Thymus (tissue), 11 donors: ENCODE measurements around the gene COPS2. TPM values are rescaled to one million over a fixed set of nuclear protein-coding genes. Genes with fewer than 3 reads are reported as not detected.
A peak's percentile ranks its signal among the peaks of the same experiment; 100 is the strongest.

Experiments
- DNase-seq, 9 donors: peaks; one replicate each; pipeline ENCODE4 v3.0.0-alpha.2; 2013; ENCODE audit warnings: low spot score in 9 of 9, low read depth in 6 of 9, missing footprints in 1 of 9
- H3K27ac ChIP-seq, 2 donors: one replicate each; pipeline ENCODE4 v1.5.1; 2013; ENCODE audit warnings: control low read depth in 1 of 2, low read depth in 1 of 2, low read length in 1 of 2, mild to moderate bottlenecking in 1 of 2, moderate library complexity in 1 of 2
- H3K27me3 ChIP-seq, 2 donors: one replicate each; pipeline ENCODE4 v1.5.1; 2013; ENCODE audit warnings: low read length in 1 of 2; ENCODE audit not compliant: control insufficient read depth in 2 of 2, insufficient read depth in 1 of 2
- H3K36me3 ChIP-seq, 2 donors: one replicate each; pipeline ENCODE4 v1.5.1; 2013; ENCODE audit warnings: low read length in 1 of 2, mild to moderate bottlenecking in 1 of 2, moderate library complexity in 1 of 2; ENCODE audit not compliant: control insufficient read depth in 2 of 2, insufficient read depth in 2 of 2
- H3K4me1 ChIP-seq, 2 donors: one replicate each; pipeline ENCODE4 v1.5.1; 2013; ENCODE audit warnings: low read length in 2 of 2; ENCODE audit not compliant: control insufficient read depth in 2 of 2, insufficient read depth in 2 of 2
- H3K4me3 ChIP-seq, 2 donors: one replicate each; pipeline ENCODE4 v1.5.1; 2013; ENCODE audit warnings: low read length in 2 of 2, control low read depth in 1 of 2, mild to moderate bottlenecking in 1 of 2
- H3K9me3 ChIP-seq, 2 donors: one replicate each; pipeline ENCODE4 v1.5.1; 2013; ENCODE audit warnings: low read length in 1 of 2, mild to moderate bottlenecking in 1 of 2; ENCODE audit not compliant: control insufficient read depth in 2 of 2, insufficient read depth in 1 of 2
- WGBS: extraction: QIAGEN DNeasy Blood & Tissue Kit; methylation state at CpG from one replicate; pipeline ENCODE4 v1.1.7; 2013; 5-methylcytosine and 5-hydroxymethylcytosine counted together
- polyA plus RNA-seq: library from polyadenylated mRNA; stranded (reverse); fragments of 200-250 nt; gene quantifications from one replicate; pipeline ENCODE4 v1.2.3, GENCODE V29; 2013
- total RNA-seq: library from RNA; stranded (reverse); fragments of 120-200 nt; gene quantifications from one replicate; pipeline ENCODE4 v1.2.4, GENCODE V29; 2013
- donor health status: healthy.

COPS2 gene
- total and polyA plus RNA-seq, 2 donors: 47.3 to 47.7 TPM

GRCh38 chr15:49169880-49170597 lies 14.6 kb upstream of the COPS2 start, which contains the start of gene GALK2:
Gene GALK2 (plus strand): TSS chr15:49170247. CDS start chr15:49170323, 76 bp downstream.
- H3K27ac ChIP-seq: peak within 1 kb of the TSS; percentile 82 to 92
- H3K27me3 ChIP-seq: no peaks in the 10 kb centered on the region
- 12% methylated on average over 30 of the region's 30 CpGs for WGBS
- peak within 1 kb of the TSS; percentile 82 to 89 for H3K4me3 ChIP-seq
- H3K4me1 ChIP-seq: peaks cover 3 to 8% of the 10 kb centered on the region in 2 donors
- H3K9me3 ChIP-seq: no peaks in the 10 kb centered on the region
- DNase-seq: peak; percentile 48 to 88 (median 68)
- peaks cover 0 to 1% of the 10 kb centered on the region in 2 donors for H3K36me3 ChIP-seq

GRCh38 chr15:49168016-49168415 lies 12.6 kb upstream of the COPS2 start:
- H3K27me3 ChIP-seq: no peaks in the 10 kb centered on the region
- H3K27ac ChIP-seq: no peak overlapping the region
- no peaks in the 10 kb centered on the region for H3K9me3 ChIP-seq
- no peak overlapping the region for H3K4me3 ChIP-seq
- no peak for DNase-seq
- no peaks in the 10 kb centered on the region for H3K36me3 ChIP-seq
- 98% methylated on average over 3 of the region's 3 CpGs for WGBS
- peaks cover 3 to 8% of the 10 kb centered on the region in 2 donors for H3K4me1 ChIP-seq

DNA sequence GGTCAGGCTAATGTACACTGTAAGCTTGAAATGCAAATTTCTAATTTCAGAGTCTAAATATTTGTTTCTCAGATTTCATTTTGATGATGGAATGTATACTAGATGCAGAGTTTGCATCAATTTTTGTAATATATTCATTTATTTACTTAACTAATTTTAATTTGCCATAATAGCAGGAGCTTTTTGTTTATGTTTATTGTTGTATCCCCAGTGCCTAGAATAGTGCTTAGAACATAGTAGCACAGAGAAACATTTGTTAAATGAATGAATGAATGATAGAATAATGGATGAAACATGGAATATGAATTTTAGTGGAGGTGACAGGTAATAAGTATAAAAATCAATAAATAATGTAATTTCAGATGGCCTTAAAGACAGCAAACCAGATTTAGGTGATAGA lies 9.5 kb upstream of the COPS2 start:
- H3K4me3 ChIP-seq: no peak overlapping the region
- no peaks in the 10 kb centered on the region for H3K27me3 ChIP-seq
- peaks cover 0 to 3% of the 10 kb centered on the region in 2 donors for H3K4me1 ChIP-seq
- no peaks in the 10 kb centered on the region for H3K36me3 ChIP-seq
- DNase-seq: no peak
- no peak overlapping the region for H3K27ac ChIP-seq
- no peaks in the 10 kb centered on the region for H3K9me3 ChIP-seq

GRCh38 chr15:49163678-49164077 lies 8.3 kb upstream of the COPS2 start:
- no peak for DNase-seq
- H3K9me3 ChIP-seq: no peaks in the 10 kb centered on the region

DNA sequence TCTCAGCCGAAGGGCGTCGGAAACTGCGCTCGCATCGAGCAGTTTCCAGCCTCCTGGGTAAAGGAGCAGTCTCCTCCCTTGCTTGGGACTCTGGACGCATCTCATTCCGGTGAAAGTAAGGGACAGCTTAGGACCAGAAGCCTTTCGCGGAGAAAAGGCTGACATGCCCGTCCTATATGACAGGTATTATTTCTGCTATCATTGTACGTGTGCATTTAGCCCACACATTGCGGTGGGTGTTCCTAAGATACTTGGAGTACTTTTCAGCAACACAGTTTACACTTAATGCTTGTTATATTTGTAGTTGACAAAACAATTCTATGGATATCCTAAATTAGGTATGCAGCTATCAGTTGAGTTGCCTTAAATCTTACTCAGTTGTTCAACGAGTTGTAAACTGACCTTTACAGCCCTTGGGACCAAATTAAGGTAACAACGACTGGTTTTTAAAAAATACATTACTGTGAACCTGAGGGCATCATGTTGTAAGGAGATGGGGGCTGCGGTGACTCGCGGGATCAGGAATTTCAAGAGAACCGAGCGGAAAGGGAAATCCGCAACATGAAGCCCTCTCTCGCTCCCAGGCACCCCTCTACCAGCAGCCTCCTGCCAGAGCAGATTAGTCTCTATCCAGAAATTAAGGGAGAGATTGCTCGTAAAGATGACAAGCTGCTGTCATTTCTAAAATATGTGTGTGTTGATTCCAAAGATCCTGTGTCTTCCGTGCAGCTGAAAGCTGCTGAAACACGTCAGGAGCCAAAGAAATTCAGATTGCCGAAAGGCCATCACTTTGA lies 632 bp upstream of the COPS2 start:
- H3K36me3 ChIP-seq: no peaks in the 10 kb centered on the region
- DNase-seq: peak in 3 of 9 donors; percentile 1 to 34 (median 18)
- peak overlapping the region; percentile 72 to 80 for H3K27ac ChIP-seq
- under 1% methylated on average over 26 of the region's 26 CpGs for WGBS
- peak overlapping the region; percentile 66 to 98 for H3K4me3 ChIP-seq
- H3K9me3 ChIP-seq: peaks cover 0 to 2% of the 10 kb centered on the region in 2 donors
- H3K4me1 ChIP-seq: peaks cover 3 to 5% of the 10 kb centered on the region in 2 donors
- no peaks in the 10 kb centered on the region for H3K27me3 ChIP-seq

More at GRCh38 chr15:49163678-49164077, 8.3 kb upstream of the COPS2 start:
- Histone ChIP-seq H3K27me3 (no peaks in the 10 kb centered on the region), H3K36me3 (no peaks in the 10 kb centered on the region), H3K4me1 (no peaks in the 10 kb centered on the region), H3K27ac (no peak overlapping the region), H3K4me3 (no peak overlapping the region)
- WGBS: 95% methylated on average over 1 of the region's 1 CpG

DNA sequence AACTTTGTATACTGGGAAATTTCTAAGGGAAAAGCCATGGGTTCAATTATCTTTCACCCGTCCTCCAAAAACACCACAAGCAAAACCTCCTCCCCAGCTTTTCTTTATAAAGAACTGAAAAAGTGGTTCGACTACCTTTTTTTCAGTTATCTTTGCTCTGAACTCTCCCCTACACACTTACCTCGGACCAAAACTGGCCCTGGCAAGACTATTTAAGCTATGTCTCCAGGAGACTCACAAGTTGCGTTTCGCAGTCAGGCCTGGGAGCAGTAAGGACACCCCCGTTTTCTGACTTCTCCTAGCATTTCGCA lies 645 bp downstream of the COPS2 start:
- peak overlapping the region; percentile 87 to 92 for H3K27ac ChIP-seq
- H3K9me3 ChIP-seq: peaks cover 0 to 2% of the 10 kb centered on the region in 2 donors
- H3K4me3 ChIP-seq: peak overlapping the region; percentile 66 to 98
- no peaks in the 10 kb centered on the region for H3K27me3 ChIP-seq
- H3K36me3 ChIP-seq: no peaks in the 10 kb centered on the region
- no peak for DNase-seq
- peaks cover 3 to 5% of the 10 kb centered on the region in 2 donors for H3K4me1 ChIP-seq
- 1% methylated on average over 7 of the region's 7 CpGs for WGBS

DNA sequence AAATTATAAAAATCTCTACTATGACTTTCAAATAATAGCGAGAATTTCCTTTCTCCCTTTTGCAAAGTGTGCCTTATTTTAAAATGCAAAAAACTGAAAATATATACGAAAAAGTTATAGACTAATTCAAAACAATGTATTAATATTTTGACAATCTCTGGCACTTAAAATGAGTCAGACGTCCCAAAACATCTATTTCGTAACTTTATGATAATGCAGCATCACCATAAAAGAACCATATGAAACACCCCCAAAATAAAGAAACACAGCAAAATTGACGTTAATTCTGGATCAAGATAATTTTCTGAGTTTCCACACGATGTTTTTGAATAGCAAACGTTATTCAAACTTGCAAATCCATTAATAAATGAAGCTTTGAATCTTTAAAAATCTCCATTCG lies 1.0 kb downstream of the COPS2 start:
- H3K9me3 ChIP-seq: peaks cover 0 to 2% of the 10 kb centered on the region in 2 donors
- peaks cover 3 to 5% of the 10 kb centered on the region in 2 donors for H3K4me1 ChIP-seq
- H3K27me3 ChIP-seq: no peaks in the 10 kb centered on the region
- peak overlapping the region in 1 of 2 donors; percentile 92 for H3K27ac ChIP-seq
- peak overlapping the region; percentile 66 to 98 for H3K4me3 ChIP-seq
- 44% methylated on average over 8 of the region's 8 CpGs for WGBS
- no peak for DNase-seq
- no peaks in the 10 kb centered on the region for H3K36me3 ChIP-seq

DNA sequence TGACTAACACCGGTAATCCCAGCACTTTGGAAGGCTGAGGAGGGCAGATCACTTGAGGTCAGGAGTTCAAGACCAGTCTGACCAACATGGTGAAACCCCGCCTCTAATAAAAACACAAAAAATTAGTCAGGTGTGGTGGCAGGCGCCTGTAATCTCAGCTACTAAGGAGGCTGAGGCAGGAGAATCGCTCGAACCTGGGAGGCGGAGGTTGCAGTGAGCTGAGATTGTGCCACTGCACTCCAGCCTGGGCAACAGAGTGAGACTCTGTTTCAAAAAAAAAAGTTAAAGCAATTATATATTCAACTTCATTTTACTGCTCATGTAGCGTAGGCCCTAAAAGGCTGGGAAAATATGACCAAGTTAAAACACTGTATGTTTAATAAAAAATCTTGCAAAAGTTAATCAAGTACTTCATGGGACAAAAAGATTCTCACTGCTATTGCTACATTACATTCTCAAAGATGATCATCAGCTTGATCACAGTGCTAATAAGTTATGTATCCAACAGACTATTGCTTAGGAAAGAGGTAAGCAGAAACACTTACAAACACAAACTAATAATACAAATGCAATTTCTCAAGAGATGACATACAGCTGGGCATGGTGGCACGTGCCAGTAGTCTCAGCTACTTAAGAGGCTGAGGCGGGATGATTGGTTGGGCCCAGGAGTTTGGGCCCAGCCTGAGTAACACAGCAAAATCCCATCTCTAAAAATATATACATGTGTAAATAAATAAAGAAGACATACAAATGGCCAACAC lies 2.7 kb downstream of the COPS2 start:
- H3K27ac ChIP-seq: no peak overlapping the region
- no peak overlapping the region for H3K4me3 ChIP-seq
- H3K9me3 ChIP-seq: peaks cover 0 to 2% of the 10 kb centered on the region in 2 donors
- WGBS: 98% methylated on average over 9 of the region's 9 CpGs
- peaks cover 3 to 5% of the 10 kb centered on the region in 2 donors for H3K4me1 ChIP-seq
- H3K27me3 ChIP-seq: no peaks in the 10 kb centered on the region
- no peaks in the 10 kb centered on the region for H3K36me3 ChIP-seq
- DNase-seq: no peak
